Breast epithelium (tissue), 3 donors: Measurements from ENCODE around the gene HSPA1A.
"Not testable (repeated sequence)": the region's sequence is repeated elsewhere in the genome, so short reads cannot be mapped to it uniquely, and the experiment has no call there.

Experiments used
- CTCF ChIP-seq, 3 donors: fragments of 450-650 bp; IDR thresholded peaks; one replicate each; pipeline ENCODE4 v1.5.1; 2016 to 2017; ENCODE audit warnings: antibody characterized with exemption in 3 of 3, mild to moderate bottlenecking in 3 of 3, moderate library complexity in 3 of 3
- POLR2AphosphoS5 ChIP-seq, 3 donors: sonication (generic); formaldehyde crosslinking; IDR thresholded peaks; one replicate each; pipeline ENCODE4 v1.6.1; 2017; ENCODE audit warnings: antibody characterized with exemption in 3 of 3

DNA sequence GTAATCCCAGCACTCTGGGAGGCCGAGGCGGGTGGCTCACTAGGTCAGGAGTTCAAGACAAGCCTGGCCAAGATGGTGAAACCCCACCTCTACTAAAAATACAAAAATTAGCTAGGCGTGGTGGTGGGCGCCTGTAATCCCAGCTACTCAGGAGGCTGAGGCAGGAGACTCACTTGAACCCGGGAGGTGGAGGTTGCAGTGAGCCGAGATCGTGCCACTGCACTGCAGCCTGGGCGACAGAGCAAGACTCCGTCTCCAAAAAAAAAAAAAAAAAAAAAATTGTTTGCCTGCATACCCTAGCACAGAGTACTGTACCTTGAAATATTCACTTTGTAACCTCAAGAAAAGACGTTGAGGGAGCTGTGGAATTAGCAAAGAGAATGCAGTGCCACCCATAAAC lies 5.1 kb downstream of the HSPA1A start:
- TF ChIP-seq CTCF, POLR2AphosphoS5 (IDR thresholded peaks at IDR 0.05): not testable (repeated sequence)
